Measurements from ENCODE around the gene TSEN15.
A peak's percentile ranks its signal among the peaks of the same experiment; 100 is the strongest.
"Not testable (repeated sequence)": the region's sequence is repeated elsewhere in the genome, so short reads cannot be mapped to it uniquely, and the experiment has no call there.

The TSEN15 gene

DNA sequence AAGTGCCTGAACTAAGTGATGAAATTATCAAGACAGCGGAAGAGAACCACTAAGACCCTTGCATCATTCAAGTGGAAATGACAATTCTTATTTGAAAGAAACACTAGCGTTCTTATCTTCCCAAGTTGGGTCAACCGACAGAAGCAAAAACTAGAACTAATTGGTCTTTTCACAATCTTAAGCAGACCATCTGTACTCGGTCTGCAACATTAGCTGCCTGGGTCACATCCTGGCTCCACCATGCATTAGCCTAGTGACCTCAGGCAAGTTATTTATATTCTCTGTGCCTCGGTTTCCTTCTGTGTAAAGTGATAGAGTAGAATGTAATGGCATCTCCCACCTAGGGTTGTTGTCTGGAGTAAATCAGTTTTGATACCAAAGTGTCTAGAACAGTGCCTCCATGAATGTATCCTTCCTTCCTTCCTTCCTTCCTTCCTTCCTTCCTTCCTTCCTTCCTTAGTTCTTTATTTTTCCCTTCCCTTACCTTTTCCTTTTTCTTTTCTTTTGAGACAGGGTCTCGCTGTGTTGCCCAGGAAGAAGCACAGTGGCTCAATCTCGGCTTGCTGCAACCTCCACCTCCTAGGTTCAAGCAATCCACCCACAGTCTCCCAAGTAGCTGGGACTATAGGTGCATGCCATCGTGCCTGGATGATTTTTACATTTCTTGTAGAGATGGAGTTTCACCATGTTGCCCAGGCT is 20.0 kb upstream of the TSEN15 start:
- no peak for ATAC-seq

DNA sequence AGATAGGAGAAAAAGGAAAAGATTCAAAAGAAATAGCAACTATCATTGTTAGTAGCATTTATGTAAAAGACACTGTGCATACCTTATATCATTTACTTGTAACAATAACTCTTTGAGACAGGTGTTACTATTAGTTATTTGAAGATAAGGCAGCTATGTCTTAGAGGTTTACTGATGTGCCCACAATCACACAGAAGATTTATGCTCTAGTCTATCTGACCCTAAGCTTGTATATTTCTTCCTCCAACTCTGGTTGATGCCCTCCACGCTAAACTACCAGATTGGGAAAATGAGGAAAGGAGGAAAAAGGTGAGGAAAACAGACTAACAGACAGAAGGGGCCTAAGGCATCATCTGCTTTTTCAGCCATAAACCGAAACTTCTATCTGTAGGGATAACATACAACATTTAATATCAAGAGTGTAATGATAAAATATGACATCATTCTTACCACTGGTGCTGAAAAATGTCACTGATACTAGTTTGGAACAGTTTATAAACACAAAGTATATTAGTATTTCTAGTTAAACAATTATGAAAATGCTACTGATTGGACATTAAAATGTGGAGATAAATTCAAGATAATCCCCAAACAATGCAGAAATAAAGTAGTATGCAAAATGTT is 19.1 kb upstream of the TSEN15 start:
- ATAC-seq, result no peak

DNA sequence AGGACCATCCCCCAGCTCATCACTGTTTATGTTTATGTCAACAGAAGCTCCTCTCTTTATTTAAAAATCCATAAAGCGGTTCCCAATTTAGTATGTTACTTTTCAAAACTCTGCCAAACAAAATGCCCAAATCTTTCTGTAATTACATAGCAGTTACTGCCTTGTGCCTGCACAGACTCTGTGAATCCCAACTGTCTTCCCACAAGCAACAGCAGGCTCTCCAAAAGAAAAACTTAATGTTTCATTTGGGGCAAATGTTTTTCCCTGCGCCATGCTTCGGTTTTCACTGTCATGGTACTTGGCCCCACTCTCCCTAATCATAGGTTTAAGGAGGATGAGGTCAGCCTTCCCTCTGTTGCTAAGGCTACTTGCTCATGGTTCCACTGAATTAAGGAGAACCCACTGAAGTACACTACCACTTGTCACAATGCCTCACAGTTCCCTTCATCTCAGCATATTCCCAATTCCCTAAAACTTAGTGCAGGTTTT is 18.6 kb upstream of the TSEN15 start:
- no peak for ATAC-seq

DNA sequence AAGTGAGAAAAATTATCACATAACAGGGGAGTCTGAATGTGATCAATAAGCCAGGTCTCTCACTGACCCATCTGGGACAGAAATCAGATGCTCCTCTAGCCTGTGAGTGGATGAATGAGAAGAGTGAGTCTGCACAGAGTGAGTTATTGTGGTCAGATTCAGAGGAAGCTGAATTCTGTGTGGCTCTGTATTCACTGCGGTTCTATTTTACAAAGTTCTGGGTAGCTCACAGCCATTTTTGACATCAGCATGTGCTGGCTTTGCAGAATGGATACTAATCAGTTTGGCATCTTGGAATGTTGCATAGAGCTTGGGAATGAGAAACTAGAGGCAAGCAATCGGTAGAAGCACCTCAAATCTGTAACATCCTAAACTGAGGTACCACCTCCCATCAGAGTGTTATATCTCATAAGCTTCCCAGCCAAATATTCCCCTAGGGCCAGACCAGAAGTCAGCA is 17.8 kb upstream of the TSEN15 start:
- ATAC-seq, result no peak

DNA sequence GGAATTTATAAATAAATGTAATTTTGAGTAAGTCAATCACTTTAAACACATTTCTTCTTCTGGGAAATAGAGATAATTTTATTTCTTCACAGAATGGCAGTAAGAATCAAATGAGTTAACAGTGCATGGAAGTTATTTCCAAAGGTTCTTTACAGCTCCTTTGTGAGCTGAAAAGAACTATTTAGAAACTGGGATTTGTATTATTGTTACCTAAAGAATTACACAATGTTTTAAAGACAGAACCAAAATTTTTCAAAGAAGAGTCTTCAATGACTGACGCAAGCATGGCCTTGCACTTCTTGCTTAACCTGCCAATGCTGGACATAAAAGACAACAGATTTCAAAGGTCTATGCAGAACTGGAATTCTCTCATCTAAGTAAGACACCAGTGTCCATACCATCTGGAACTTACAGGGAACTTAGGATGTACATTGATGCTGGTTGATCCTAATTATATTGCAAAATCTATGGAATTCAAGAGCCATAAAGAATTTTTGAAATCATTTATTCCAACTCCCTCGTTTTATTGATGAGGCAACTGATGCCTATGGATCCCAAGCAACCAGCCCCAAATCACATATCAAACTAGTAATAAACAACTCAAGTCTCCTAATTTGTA is 16.7 kb upstream of the TSEN15 start:
- no peak for ATAC-seq

DNA sequence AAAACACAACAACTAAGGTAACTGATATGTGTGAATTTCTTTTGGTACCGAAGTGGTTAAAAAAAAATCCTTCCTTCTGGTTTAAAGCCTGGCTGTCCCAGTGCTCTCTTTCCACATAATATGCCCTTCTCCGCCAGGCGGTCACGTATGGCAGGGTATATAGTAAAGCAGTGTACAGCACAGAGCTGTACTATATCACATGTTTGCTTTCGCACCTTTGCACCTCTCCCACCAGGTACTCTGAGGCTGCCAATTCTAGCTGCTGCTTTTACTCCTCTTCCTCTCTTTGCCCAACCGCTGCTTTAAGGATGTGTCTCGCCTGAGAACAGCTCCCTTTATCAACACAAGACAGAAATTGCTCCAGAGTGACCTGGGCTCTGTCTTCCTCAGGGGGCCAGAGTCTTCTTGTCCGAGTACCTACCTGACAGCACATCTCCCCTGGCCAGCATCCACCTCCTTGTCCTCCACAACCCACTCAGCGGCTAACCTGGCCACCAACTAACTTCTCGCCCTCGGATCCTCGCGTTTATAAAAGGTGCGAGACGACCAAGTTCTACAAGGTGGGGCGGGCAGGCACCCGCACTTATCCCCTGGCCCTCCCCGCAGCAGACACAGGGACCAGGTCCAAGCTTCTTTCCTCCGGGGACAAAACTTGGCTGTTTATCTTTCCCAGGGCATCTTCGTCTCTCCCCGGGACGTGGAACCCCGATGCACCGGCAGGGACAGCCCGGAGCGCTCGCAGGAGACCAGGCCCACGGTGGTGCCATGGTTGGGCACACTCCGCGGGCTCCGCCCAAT is 15.6 kb upstream of the TSEN15 start:
- no peak for ATAC-seq

DNA sequence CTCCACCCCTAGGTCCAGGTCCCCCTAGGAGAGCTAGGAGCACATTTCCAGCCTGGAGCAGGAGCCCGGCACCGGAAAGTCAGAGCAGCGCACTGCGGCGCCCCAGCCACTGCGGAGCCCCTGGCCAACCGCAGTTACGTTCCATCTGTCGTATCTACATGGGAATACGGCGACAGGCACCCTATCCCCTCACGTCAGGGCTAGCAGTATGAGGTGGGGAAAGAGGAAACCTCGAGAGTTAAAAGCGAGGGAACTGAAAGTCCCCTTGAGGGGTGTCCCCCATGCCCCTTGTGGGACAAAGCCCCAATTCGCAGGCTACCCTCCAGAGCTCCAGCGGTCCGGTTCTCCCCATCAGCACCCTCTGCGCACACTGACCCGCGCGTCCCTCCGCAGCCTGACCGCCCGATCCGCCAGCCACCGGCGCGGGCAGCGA is 15.0 kb upstream of the TSEN15 start:
- ATAC-seq, result no peak

DNA sequence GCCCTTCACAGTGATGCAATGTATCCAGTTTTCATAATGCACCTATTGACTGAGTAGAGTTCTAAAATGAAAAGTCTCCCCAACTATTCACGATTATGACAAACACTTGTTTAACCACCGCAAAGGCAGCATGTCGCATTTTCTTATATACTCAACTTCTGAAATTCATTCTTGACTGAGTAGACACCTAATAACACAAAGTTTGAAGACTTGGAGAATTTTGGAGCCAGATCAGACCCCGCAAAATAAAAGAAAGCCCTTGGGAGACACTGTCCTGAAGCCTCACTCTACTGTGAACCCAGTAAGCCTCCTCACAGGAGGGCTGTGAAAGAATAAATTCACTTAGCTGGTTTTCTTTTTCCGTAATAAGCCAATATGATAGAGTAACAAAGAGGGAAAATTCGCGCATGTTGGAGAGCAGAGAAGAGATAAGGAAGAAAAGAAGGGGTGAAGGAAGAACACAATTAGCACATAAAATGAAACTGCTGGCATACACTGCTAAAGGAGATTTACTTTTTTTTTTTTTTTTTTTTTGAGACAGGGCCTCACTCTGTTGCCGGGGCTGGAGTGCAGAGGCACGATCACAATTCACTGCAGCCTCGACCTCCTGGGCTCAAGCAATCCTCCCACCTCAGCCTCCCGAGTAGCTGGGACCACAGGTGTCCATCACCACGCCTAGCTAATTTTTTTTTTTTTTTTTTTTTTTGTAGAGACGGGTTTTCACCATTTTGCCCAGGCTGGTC is 13.5 kb upstream of the TSEN15 start:
- peak; percentile 62 to 75 for ATAC-seq

DNA sequence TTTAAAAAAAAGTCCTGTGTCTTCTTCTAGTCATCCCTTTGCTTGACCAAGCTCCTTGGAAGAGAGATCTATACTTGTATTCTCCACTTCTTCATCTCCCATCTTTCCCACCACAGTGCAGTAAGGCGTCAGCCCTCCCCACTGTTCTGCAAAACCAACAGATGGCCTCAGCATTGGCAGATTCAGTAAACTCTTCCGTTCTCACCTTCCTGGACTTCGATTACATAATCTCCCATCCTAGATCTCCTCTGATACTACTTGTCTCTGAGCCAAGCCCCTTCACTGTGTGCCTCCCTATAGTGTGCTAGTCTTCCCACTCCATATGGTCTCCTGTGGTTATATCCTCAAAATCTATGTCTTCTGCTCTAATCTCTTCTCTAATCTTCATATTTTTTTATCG is 12.4 kb upstream of the TSEN15 start:
- ATAC-seq, result no peak

DNA sequence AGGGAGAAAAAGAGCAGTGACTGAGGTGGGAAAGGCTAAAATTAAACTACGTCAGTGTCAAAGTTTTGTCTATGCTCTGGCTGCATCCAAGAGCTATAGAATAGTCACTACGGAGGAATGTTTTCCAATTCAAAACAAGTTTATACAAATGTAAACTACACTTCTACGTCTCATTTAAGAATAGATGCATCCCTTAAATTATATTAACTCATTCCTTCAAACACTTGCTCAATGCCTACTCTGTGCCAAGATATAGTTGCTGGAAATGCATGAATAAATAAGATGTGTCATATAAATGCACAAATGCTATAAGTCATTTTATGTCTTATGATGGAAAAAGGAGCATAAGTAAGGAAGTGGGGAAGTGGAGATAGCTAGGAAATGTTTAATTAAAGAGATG is 9.8 kb upstream of the TSEN15 start:
- ATAC-seq, result no peak

DNA sequence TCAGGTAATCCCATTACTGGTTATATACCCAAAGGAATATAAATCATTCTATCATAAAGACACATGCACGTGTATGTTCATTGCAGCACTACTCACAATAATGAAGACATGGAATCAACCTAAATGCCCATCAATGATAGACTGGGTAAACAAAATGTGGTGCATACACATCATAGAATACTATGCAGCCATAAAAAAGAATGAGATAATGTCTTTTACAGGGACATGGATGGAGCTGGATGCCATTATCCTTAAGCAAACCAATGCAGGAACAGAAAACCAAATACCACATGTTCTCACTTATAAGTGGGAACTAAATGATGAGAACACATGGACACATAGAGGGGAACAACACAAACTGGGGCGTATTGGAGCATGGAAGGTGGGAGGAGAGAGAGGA is 8.2 kb upstream of the TSEN15 start:
- ATAC-seq, result not testable (repeated sequence)

DNA sequence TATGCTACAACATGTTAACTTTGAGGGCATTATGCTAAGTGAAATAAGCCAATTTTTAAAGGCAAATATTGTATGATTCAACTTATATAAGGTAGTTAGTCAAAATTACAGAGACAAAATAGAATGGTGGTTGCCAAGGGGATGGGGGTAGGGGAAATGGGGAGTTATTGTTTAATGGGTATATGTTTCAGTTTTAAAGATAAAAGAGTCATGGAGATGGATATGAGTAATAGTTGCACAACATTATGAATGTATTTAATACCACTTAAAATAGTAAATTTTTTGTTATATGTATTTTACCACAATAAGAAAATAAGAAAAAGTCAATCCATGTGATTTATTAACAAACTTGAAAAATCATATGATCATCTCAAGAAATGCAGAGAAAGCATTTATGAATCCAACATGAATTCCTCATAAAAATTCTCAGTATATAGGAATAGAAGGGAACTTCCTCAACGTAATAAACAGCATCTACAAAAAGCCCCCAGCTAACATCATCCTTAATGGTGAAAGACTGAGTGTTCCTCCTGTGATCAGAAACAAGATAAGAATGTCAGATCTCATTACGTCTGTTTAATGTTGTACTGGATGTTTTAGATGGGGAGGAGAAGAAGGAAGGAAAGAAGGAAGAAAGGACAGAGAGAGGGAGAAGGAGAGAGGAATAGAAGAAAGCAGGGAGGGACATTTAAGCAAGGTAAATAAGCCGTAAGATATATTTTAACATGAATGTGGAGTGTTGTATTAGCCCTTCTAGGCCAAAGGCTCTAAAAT is 6.7 kb upstream of the TSEN15 start:
- ATAC-seq, result peak; percentile 35 to 58

DNA sequence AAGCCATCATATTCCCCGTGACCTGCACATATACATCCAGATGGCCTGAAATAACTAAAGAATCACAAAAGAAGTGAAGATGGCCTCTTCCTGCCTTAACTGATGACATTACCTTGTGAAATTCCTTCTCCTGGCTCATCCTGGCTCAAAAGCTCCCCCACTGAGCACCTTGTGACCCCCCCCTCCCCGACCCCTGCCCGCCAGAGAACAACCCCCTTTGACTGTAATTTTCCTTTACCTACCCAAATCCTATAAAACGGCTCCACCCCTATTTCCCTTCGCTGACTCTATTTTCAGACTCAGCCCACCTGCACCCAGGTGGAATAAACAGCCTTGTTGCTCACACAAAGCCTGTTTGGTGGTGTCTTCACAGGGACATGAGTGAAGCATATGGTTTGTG is 4.0 kb upstream of the TSEN15 start:
- ATAC-seq, result not testable (repeated sequence)

DNA sequence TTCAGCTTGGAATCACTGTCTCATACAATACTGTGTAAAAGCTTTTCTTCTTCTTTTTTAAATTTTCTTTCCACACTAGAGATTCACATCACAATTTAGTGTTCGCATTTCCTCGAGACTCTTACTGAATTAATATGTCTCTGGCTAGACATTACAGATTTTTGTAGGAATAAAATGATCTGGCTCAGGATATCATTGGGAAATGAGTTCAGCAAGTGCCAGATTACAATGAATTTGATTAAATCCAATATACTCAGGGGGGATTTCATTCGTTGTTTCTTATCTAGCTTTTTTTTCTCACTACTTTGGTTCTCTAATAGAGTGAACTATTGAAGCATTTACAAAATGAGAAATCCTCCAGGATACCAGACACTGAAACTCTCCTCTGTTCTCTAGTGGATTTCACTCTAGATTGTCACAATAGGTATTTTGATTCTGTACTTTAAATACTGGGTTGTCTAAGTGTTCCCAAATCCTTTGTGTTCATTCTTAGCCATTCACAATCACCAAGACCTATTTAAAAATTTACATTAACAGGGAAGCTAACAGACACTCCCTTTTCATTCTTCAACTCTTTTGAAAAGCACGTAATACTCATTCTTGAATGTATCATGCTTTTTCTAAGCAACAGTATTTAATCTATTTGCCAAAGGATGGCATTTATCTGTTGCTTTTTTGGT is 2.8 kb upstream of the TSEN15 start:
- no peak for ATAC-seq

DNA sequence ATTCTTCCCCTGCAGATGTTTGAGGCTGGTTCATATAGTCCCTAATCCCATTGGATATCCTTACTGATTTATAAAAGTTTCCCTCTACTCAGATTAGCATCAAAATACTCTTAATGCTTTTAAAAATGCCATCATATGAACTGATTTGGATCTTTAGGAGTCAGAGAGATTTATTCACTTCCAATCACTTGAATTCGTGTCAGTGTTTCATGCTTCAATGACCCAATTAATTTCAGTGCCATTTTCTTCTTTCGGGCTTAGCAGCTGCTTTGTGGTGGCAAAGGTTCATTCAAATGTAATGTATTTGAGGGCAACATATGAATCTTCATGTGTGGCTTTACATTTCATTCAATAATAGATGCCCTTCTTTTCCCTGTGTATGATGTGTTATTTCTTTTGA is 2.2 kb upstream of the TSEN15 start:
- no peak for ATAC-seq

DNA sequence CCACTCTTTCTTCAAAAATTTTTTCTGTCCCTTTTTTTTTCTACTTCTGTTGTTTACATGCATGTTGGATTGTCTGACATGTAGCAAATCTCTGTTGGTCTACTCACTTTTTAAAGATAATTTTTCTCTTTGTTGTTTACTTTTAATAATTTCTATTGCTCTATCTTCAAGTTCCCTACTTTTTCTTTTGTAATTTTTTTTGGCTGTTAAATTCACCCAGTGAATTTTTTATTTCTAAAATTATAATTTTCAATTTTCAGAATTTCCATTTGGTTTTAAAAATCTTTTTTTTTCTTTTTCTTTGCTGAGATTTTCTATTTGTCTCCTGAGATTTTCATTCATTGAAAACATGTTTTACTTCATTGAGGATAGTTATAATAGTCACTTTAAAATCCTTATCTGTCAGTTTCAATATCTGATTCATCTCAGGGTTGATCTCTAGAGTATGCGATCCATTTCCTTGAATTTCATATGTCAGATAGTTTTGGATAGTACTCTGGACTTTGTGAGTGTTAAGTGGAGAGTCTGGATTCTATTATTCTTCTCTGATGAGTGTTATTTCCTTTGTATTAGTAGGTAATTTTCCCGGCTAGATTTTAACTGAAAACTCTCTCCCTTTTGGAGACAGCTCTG is 1.6 kb upstream of the TSEN15 start:
- no peak for ATAC-seq

DNA sequence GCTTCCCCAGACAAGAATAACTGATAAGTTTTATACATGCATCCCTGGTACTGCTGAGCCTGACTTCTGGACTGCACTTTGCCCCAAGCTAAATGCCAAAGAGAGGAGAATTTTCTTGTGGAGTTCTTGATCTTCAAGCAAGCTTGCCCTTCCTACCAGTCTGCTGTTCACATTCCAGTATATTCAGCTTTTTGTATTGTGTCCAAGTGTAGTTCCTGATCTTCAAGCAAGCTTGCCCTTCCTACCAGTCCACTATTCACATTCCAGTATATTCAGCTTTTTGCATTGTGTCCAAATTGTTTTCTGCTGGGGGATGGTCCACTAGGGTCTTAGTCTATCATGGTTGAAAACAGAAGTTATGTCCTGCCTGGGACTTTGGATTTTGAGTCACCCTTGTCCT is 894 bp upstream of the TSEN15 start:
- no peak for ATAC-seq

DNA sequence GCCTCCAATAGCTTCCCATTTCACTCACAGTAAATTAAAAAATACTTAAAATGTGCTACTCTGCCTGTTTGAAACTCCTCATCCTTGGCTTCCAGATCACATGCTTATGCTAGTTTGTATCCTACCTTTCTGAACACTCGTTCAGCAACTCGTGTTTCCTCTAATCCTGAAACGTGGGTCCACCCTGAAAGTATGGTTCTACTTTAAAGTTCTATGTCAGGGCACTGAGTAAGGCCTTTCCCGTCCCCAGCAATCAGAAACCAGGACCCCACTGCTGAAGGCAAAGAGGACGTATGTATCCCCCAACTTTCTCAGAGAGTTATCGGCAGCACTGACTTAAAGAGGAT is 419 bp upstream of the TSEN15 start:
- peak; percentile 10 to 15 for ATAC-seq

DNA sequence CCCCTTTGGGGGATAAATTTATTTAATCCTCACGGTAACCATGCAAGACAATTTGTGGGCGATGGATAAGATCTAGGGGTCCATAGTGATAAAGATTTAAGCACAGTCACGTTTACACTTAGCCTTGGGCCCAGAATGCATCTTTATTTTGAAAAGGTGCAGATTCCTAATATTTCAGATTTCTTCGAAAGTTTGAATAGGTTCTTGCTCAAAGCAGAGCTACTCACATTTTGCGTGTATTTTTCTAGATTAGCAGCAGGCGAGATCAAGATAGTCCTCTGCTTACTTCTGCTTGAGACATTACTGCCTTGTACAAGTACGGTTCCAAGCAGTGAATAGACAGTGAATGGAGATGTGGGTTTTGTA is 647 bp downstream of the TSEN15 start:
- ATAC-seq, result no peak

DNA sequence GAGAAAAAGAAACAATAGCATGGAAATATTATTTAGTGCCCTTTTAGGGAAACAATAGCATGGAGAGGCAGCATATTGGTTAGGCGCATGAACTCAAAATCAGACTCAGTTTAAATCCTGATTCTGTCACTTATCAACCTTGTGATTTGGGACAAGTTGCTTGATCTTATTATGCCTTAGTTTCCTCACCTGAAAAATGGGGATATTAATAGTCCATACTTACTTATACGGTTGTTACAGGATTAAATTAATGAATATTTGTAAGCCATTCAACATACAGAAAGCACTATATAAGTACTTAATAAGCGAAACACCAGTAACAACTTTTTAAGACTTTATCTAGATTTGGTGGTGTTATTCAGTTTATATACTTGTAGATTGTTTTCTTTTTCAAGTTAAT is 1.2 kb downstream of the TSEN15 start:
- no peak for ATAC-seq

DNA sequence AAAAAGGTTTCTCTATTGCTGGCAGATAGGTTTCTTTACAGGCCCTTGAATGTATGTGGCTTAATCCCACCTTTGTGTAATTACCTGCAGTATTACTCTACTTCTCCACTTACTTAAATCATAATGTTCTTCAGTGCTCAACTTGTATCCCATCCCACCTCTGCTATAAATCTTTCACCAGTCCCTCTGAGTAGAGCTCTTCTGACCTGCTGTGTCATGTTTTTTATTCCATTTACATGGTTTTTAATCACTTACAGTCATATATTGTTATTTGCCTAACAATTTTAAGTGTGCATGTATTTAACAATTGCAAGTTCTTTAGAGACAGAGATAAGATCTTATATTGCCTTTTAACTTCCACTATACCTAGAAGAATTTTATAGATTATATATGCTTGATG is 2.4 kb downstream of the TSEN15 start:
- ATAC-seq, result no peak

Data from activated CD4-positive, CD25-positive, alpha-beta regulatory T cell treated with anti-CD3 and anti-CD28 coated beads, Interleukin-2, amount 50 U/mL, for 24 hours (primary cell).